HL-60 (cell line): ENCODE results near the gene GOLGA6L10.
"Not testable (repeated sequence)": the region's sequence is repeated elsewhere in the genome, so short reads cannot be mapped to it uniquely, and the experiment has no call there.

Experiments
- GABPA ChIP-seq: IDR thresholded peaks from 2 replicates; pipeline ENCODE4 v1.6.1; 2012; ENCODE audit warnings: low read depth
- POLR2AphosphoS5 ChIP-seq: IDR thresholded peaks from 2 replicates; pipeline ENCODE4 v1.6.1; 2012; ENCODE audit warnings: low read depth
- SPI1 ChIP-seq: IDR thresholded peaks from 2 replicates; pipeline ENCODE4 v1.6.1; 2012; ENCODE audit warnings: low read depth, mild to moderate bottlenecking, borderline replicate concordance
- TF ChIP-seq, protein P1 (sequence below): IDR thresholded peaks from one replicate; pipeline ENCODE4 v1.5.1; 2011; ENCODE audit warnings: low read length, control low read depth, inconsistent platforms; ENCODE audit not compliant: insufficient read depth

DNA sequence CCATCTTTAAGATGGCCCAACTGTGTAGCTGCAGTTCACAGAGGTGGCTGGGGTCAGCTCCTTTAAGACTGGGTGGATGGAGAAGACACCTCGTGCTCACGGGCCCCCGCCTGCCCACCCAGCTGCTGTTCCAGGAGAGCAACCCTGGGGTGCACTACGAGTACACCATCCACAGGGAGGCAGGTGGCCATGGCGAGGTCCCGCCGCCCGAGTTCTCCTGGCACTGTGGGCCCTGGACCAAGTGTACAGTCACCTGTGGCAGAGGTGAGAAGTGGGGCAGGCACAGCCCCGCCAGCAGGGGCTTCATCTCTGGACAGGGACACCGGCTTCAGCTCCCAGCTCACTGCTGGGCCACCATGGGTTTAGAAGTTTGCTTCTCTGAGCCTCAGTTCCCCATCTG lies 26.8 kb downstream of the GOLGA6L10 start:
- TF ChIP-seq, protein P1, sequence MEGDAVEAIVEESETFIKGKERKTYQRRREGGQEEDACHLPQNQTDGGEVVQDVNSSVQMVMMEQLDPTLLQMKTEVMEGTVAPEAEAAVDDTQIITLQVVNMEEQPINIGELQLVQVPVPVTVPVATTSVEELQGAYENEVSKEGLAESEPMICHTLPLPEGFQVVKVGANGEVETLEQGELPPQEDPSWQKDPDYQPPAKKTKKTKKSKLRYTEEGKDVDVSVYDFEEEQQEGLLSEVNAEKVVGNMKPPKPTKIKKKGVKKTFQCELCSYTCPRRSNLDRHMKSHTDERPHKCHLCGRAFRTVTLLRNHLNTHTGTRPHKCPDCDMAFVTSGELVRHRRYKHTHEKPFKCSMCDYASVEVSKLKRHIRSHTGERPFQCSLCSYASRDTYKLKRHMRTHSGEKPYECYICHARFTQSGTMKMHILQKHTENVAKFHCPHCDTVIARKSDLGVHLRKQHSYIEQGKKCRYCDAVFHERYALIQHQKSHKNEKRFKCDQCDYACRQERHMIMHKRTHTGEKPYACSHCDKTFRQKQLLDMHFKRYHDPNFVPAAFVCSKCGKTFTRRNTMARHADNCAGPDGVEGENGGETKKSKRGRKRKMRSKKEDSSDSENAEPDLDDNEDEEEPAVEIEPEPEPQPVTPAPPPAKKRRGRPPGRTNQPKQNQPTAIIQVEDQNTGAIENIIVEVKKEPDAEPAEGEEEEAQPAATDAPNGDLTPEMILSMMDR = not testable (repeated sequence)
- not testable (repeated sequence) for TF ChIP-seq POLR2AphosphoS5, GABPA, SPI1
